Uterus (tissue), 4 donors: ENCODE results near the gene TRAF3. TPM values are rescaled to one million over a fixed set of nuclear protein-coding genes. Genes with fewer than 3 reads are reported as not detected.

ENCODE experiments used
- DNase-seq, 2 donors: peaks; one replicate each; pipeline ENCODE4 v3.0.0-alpha.2; 2019 to 2020
- H3K27ac ChIP-seq, 2 donors: fragments of 200-600 bp; sonication (generic); 1 replicate in 1 of 2; 2 replicates in 1 of 2; pipeline ENCODE4 v1.5.1; 2016 to 2018
- H3K27me3 ChIP-seq, 2 donors: fragments of 200-600 bp; sonication (generic); one replicate each; pipeline ENCODE4 v1.5.1; 2018 to 2019; ENCODE audit warnings: control low read depth in 1 of 2
- H3K36me3 ChIP-seq, 2 donors: fragments of 200-600 bp; sonication (generic); one replicate each; pipeline ENCODE4 v1.5.1; 2019; ENCODE audit warnings: control low read depth in 1 of 2
- H3K4me1 ChIP-seq, 2 donors: fragments of 200-600 bp; sonication (generic); one replicate each; pipeline ENCODE4 v1.5.1; 2018 to 2019; ENCODE audit warnings: control low read depth in 1 of 2
- H3K4me3 ChIP-seq, 2 donors: fragments of 200-600 bp; sonication (generic); 1 replicate in 1 of 2; 2 replicates in 1 of 2; pipeline ENCODE4 v1.5.1; 2018 to 2019; ENCODE audit warnings: mild to moderate bottlenecking in 1 of 2
- H3K9me3 ChIP-seq, 2 donors: fragments of 200-600 bp; sonication (generic); one replicate each; pipeline ENCODE4 v1.5.1; 2019; ENCODE audit warnings: control low read depth in 1 of 2
- POLR2A ChIP-seq, 2 donors: fragments of 450-650 bp; IDR thresholded peaks; one replicate each; pipeline ENCODE4 v1.6.1; 2016; ENCODE audit warnings: antibody characterized with exemption in 2 of 2, mild to moderate bottlenecking in 1 of 2, moderate library complexity in 1 of 2
- intact Hi-C: fragments of 100-400 bp; cut with DNase I; formaldehyde crosslinking; loops from one replicate; pipeline ENCODE4 v1.15.1; 2023; ENCODE audit warnings: low total_unique reads
- total RNA-seq, 4 donors: library from RNA; depleted of rRNA in 3 of 4; stranded (reverse); fragments of >200 nt in 3 of 4; gene quantifications; one replicate each; pipeline versions ENCODE4 v1.1.0 to v1.2.4, GENCODE V29; 2014 to 2023
- TF ChIP-seq, protein P1 (sequence below), 4 experiments: fragments of 200-600 bp in 2 of 4; fragments of 450-650 bp in 2 of 4; sonication (generic) in 2 of 4; IDR thresholded peaks; one replicate each; pipeline ENCODE4 v1.5.1; 2016 to 2019; ENCODE audit warnings: antibody characterized with exemption in 4 of 4, mild to moderate bottlenecking in 2 of 4, moderate library complexity in 1 of 4
- donor health status: DM: yes; HTN: yes; CAD: no.

The TRAF3 gene, protein sequence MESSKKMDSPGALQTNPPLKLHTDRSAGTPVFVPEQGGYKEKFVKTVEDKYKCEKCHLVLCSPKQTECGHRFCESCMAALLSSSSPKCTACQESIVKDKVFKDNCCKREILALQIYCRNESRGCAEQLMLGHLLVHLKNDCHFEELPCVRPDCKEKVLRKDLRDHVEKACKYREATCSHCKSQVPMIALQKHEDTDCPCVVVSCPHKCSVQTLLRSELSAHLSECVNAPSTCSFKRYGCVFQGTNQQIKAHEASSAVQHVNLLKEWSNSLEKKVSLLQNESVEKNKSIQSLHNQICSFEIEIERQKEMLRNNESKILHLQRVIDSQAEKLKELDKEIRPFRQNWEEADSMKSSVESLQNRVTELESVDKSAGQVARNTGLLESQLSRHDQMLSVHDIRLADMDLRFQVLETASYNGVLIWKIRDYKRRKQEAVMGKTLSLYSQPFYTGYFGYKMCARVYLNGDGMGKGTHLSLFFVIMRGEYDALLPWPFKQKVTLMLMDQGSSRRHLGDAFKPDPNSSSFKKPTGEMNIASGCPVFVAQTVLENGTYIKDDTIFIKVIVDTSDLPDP
- 10 to 100 TPM in 3 of 4 donors, 1 to 10 TPM in 1; 7.4 to 33.1 (median 22.1) TPM for total RNA-seq

DNA sequence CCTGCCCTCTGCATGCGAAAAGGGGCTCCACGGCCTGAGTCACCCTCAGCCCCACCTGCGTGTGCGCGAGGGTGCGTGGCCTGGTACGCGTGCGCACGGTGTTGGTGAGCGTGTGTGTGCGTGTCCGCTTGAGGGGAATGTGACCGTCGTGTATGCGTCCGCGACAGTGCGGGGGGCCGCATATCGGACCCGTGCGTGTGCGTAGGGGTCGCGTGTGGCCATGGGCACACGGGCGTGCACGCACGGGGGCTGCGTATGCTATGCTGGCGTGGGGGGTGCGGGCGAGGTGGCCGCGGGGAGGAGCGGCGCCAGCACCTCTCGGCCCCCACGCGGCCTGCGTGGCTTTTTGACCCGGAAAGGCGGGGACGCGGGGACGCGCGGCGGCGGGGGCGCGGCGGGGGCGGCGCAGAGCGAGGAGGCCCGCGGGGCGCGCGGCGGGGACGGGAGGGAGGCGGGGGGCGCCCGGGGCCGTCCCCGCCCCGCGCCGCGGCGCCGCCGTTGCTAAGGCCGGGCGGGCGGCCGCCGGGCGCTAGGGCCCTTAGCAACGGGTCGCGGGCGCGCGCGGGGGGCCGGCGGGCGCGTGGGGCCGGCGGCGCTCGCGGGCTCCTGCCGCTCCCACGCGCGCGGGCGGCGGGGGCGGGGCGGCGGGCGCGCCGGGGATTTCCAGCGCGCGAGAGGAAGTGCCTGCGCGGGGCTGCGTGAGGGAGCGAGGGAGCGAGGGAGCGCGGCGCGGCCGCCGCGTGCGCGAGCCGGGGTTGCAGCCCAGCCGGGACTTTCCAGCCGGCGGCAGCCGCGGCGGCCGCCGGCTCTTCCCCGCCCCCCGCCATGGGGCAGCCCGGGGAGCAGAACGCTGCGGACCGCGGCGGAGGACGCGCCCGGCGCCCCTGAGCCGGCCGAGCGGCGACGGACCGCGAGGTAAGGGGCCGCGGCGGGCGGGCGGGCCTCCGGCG lies at the start of gene TRAF3:
Gene TRAF3, plus strand, starts transcription at position 689 of the 950 bp plus-strand sequence. CDS start 92,753 bp downstream, outside the sequence.
- Histone ChIP-seq H3K4me3 (peak within 1 kb of the TSS; percentile 26 to 97), H3K9me3 (no peaks in the 10 kb centered on the region), H3K27ac (peak within 1 kb of the TSS; percentile 71 to 90), H3K36me3 (no peaks in the 10 kb centered on the region), H3K27me3 (no peaks in the 10 kb centered on the region), H3K4me1 (no peaks in the 10 kb centered on the region)
- peak; percentile 49 to 69 for DNase-seq
- intact Hi-C loops: no loop called here
- TF ChIP-seq, protein P1, sequence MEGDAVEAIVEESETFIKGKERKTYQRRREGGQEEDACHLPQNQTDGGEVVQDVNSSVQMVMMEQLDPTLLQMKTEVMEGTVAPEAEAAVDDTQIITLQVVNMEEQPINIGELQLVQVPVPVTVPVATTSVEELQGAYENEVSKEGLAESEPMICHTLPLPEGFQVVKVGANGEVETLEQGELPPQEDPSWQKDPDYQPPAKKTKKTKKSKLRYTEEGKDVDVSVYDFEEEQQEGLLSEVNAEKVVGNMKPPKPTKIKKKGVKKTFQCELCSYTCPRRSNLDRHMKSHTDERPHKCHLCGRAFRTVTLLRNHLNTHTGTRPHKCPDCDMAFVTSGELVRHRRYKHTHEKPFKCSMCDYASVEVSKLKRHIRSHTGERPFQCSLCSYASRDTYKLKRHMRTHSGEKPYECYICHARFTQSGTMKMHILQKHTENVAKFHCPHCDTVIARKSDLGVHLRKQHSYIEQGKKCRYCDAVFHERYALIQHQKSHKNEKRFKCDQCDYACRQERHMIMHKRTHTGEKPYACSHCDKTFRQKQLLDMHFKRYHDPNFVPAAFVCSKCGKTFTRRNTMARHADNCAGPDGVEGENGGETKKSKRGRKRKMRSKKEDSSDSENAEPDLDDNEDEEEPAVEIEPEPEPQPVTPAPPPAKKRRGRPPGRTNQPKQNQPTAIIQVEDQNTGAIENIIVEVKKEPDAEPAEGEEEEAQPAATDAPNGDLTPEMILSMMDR (IDR thresholded peaks at IDR 0.05): no peak
- peak in 1 of 2 donors; percentile 9 for TF ChIP-seq POLR2A (IDR thresholded peaks at IDR 0.05)

DNA sequence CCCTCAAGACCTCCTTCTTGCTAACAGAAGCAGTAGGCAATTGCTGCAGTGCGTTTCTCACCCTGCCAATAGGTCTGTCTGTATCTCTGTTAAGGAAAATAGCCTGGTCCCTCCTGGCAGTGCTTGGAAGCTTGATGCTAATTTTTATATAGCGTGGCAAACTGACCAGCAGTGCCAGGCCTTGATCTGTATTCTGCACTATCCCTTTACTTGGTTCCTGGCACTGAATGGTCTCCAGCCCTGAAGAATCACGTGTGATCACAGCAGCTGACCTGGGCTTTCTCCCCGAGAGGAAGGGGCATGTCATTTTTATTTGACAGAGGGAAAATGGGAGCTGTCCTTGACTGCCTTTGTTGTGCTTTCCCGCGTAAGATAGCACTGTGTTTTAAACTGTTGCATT lies 48.7 kb upstream of the TRAF3 start:
- TF ChIP-seq POLR2A (IDR thresholded peaks at IDR 0.05): no peak
- TF ChIP-seq, protein P1 (IDR thresholded peaks at IDR 0.05): no peak
- intact Hi-C loops: no loop called here
- H3K9me3 ChIP-seq: no peaks in the 10 kb centered on the region
- no peak overlapping the region for H3K27ac ChIP-seq
- no peaks in the 10 kb centered on the region for H3K4me1 ChIP-seq
- no peak overlapping the region for H3K4me3 ChIP-seq
- no peaks in the 10 kb centered on the region for H3K27me3 ChIP-seq
- H3K36me3 ChIP-seq: no peaks in the 10 kb centered on the region
- DNase-seq: no peak

DNA sequence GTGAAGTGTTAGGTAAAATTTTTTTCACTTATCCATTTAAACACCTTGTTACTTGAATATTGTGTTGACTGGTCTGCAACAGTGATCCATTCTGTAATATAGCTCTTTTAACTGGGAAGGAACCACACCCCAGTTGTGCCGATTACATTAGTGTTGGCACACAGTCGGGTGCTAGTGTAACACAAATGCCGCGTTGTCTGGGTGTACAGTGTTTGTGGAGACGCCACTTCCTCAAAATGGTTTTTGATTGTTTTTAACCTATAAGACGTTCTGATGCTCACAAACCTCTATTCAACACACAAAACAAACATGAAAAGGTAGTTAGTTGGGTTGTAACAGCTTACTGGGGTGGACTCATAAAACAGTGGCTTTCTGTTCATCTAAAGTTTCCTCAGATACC lies 48.0 kb upstream of the TRAF3 start:
- H3K9me3 ChIP-seq: no peaks in the 10 kb centered on the region
- no peaks in the 10 kb centered on the region for H3K36me3 ChIP-seq
- intact Hi-C loops: no loop called here
- no peak for DNase-seq
- no peaks in the 10 kb centered on the region for H3K27me3 ChIP-seq
- H3K4me1 ChIP-seq: no peaks in the 10 kb centered on the region
- H3K4me3 ChIP-seq: no peak overlapping the region
- TF ChIP-seq POLR2A (IDR thresholded peaks at IDR 0.05): no peak
- TF ChIP-seq, protein P1 (IDR thresholded peaks at IDR 0.05): no peak
- no peak overlapping the region for H3K27ac ChIP-seq

DNA sequence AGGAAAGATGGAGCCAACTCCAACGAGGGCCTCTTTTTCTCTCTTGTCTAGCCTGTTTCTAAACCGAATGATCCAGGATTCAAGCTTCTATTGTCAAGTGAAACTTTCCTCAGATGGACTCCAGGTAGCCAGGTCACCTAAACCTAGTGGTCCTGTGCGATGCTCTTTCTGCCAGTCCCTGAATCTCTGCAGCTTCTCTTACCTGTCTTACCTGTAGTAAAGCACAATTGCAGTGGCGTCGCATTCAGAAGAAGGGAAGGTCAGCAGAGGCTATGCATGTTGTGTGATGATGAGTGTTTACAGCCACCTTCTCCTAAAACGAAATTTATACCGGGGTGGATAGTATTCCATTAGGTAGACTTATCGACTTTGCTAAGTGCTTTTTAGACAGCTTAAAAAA lies 47.4 kb upstream of the TRAF3 start:
- no peak overlapping the region for H3K27ac ChIP-seq
- TF ChIP-seq, protein P1 (IDR thresholded peaks at IDR 0.05): no peak
- no peak for TF ChIP-seq POLR2A (IDR thresholded peaks at IDR 0.05)
- no peaks in the 10 kb centered on the region for H3K36me3 ChIP-seq
- no peaks in the 10 kb centered on the region for H3K4me1 ChIP-seq
- no peak for DNase-seq
- H3K9me3 ChIP-seq: no peaks in the 10 kb centered on the region
- H3K4me3 ChIP-seq: no peak overlapping the region
- intact Hi-C loops: no loop called here
- H3K27me3 ChIP-seq: no peaks in the 10 kb centered on the region
